Mesothelial cell of epicardium (in vitro differentiated cells): ENCODE measurements around the gene ZBTB44. TPM values are rescaled to one million over a fixed set of nuclear protein-coding genes. Genes with fewer than 3 reads are reported as not detected.

ENCODE experiments used
- DNase-seq, 2 experiments: peaks; one replicate each; pipeline ENCODE4 v3.0.0; 2021; ENCODE audit warnings: low spot score in 2 of 2; ENCODE audit not compliant: unreplicated experiment in 2 of 2
- H3K27ac Mint-ChIP-seq: 2 replicates; pipeline ENCODE4 v1.8.0; 2021; ENCODE audit warnings: mixed read lengths
- H3K27me3 Mint-ChIP-seq: 2 replicates; pipeline ENCODE4 v1.8.0; 2021; ENCODE audit warnings: low read depth, mixed read lengths
- H3K36me3 Mint-ChIP-seq: 2 replicates; pipeline ENCODE4 v1.8.0; 2021; ENCODE audit warnings: mixed read lengths
- H3K4me1 Mint-ChIP-seq: 2 replicates; pipeline ENCODE4 v1.8.0; 2021; ENCODE audit warnings: mixed read lengths
- H3K4me3 Mint-ChIP-seq: 2 replicates; pipeline ENCODE4 v1.8.0; 2021; ENCODE audit warnings: mild to moderate bottlenecking, moderate library complexity, mixed read lengths
- H3K9me3 Mint-ChIP-seq: 2 replicates; pipeline ENCODE4 v1.8.0; 2021; ENCODE audit warnings: mixed read lengths
- CTCF ChIP-seq: fragments of 200-600 bp; sonication (generic); IDR thresholded peaks from one replicate; pipeline ENCODE4 v1.5.0; 2021; ENCODE audit warnings: antibody characterized with exemption; ENCODE audit not compliant: unreplicated experiment
- total RNA-seq: library from RNA; stranded (reverse); gene quantifications from 3 replicates; pipeline ENCODE4 v1.2.1, GENCODE V29; 2021

ZBTB44 gene
- total RNA-seq, 1 donor from 2014 or later = 58.8 TPM

GRCh38 chr11:130217133-130218031 lies 97.3 kb downstream of the ZBTB44 start:
- no peaks in the 10 kb centered on the region for H3K36me3 Mint-ChIP-seq
- no peaks in the 10 kb centered on the region for H3K9me3 Mint-ChIP-seq
- peaks cover 17% of the 10 kb centered on the region for H3K27me3 Mint-ChIP-seq
- no peak overlapping the region for H3K27ac Mint-ChIP-seq
- TF ChIP-seq CTCF = no peak
- peaks cover 2% of the 10 kb centered on the region for H3K4me1 Mint-ChIP-seq
- H3K4me3 Mint-ChIP-seq = no peak overlapping the region
- DNase-seq = peak in 1 of 2 experiments; percentile 31

GRCh38 chr11:130216591-130217132 lies 98.1 kb downstream of the ZBTB44 start:
- peaks cover 17% of the 10 kb centered on the region for H3K27me3 Mint-ChIP-seq
- H3K27ac Mint-ChIP-seq = no peak overlapping the region
- peak in 1 of 2 experiments; percentile 35 for DNase-seq
- no peaks in the 10 kb centered on the region for H3K36me3 Mint-ChIP-seq
- no peaks in the 10 kb centered on the region for H3K9me3 Mint-ChIP-seq
- peaks cover 2% of the 10 kb centered on the region for H3K4me1 Mint-ChIP-seq
- H3K4me3 Mint-ChIP-seq = no peak overlapping the region
- no peak for TF ChIP-seq CTCF

- TF ChIP-seq CTCF = no peak
- Mint-ChIP-seq H3K9me3 (no peaks in the 10 kb centered on the region), H3K36me3 (no peaks in the 10 kb centered on the region), H3K27me3 (peaks cover 17% of the 10 kb centered on the region), H3K27ac (no peak overlapping the region), H3K4me3 (no peak overlapping the region), H3K4me1 (peaks cover 2% of the 10 kb centered on the region)
- no peak for DNase-seq
Observed at GRCh38 chr11:130216221-130216550, 98.5 kb downstream of the ZBTB44 start.

GRCh38 chr11:130215531-130216220 lies 99.0 kb downstream of the ZBTB44 start:
- TF ChIP-seq CTCF = no peak
- Mint-ChIP-seq H3K9me3 (no peaks in the 10 kb centered on the region), H3K4me1 (peaks cover 2% of the 10 kb centered on the region), H3K36me3 (no peaks in the 10 kb centered on the region), H3K27me3 (peaks cover 17% of the 10 kb centered on the region), H3K4me3 (no peak overlapping the region), H3K27ac (no peak overlapping the region)
- DNase-seq = peak in 1 of 2 experiments; percentile 38

GRCh38 chr11:130214861-130215530 lies 99.7 kb downstream of the ZBTB44 start:
- peak; percentile 6 to 13 for DNase-seq
- TF ChIP-seq CTCF = no peak
- Mint-ChIP-seq H3K27me3 (peaks cover 17% of the 10 kb centered on the region), H3K36me3 (no peaks in the 10 kb centered on the region), H3K27ac (no peak overlapping the region), H3K4me3 (no peak overlapping the region), H3K9me3 (no peaks in the 10 kb centered on the region), H3K4me1 (peaks cover 2% of the 10 kb centered on the region)
